Parathyroid adenoma (tissue), 2 donors: ENCODE data around the gene NWD2.

Experiments
- H2AFZ ChIP-seq: fragments of 300-600 bp; sonication (generic); one replicate; pipeline ENCODE4 v1.7.0; 2017; ENCODE audit warnings: antibody characterized with exemption, mild to moderate bottlenecking
- H3K27ac ChIP-seq: fragments of 300-600 bp; sonication (generic); one replicate; pipeline ENCODE4 v1.7.0; 2017
- H3K27me3 ChIP-seq: fragments of 300-600 bp; sonication (generic); one replicate; pipeline ENCODE4 v1.7.0; 2017; ENCODE audit warnings: low read length; ENCODE audit not compliant: control insufficient read depth, insufficient read depth
- H3K36me3 ChIP-seq: fragments of 300-600 bp; sonication (generic); one replicate; pipeline ENCODE4 v1.7.0; 2017; ENCODE audit warnings: low read length; ENCODE audit not compliant: control insufficient read depth, insufficient read depth
- H3K4me1 ChIP-seq: fragments of 300-600 bp; sonication (generic); one replicate; pipeline ENCODE4 v1.7.0; 2017; ENCODE audit warnings: control low read depth
- H3K4me2 ChIP-seq: fragments of 300-600 bp; sonication (generic); one replicate; pipeline ENCODE4 v1.7.0; 2017; ENCODE audit warnings: low read length
- H3K4me3 ChIP-seq: fragments of 300-600 bp; sonication (generic); one replicate; pipeline ENCODE4 v1.7.0; 2017; ENCODE audit warnings: low read depth, low read length
- H3K79me2 ChIP-seq: fragments of 300-600 bp; sonication (generic); one replicate; pipeline ENCODE4 v1.7.0; 2017; ENCODE audit warnings: control low read depth
- H3K9ac ChIP-seq: fragments of 300-600 bp; sonication (generic); one replicate; pipeline ENCODE4 v1.7.0; 2017; ENCODE audit warnings: mild to moderate bottlenecking
- H3K9me3 ChIP-seq: fragments of 300-600 bp; sonication (generic); one replicate; pipeline ENCODE4 v1.7.0; 2017; ENCODE audit warnings: low read length; ENCODE audit not compliant: control insufficient read depth
- CTCF ChIP-seq: fragments of 300-600 bp; sonication (generic); IDR thresholded peaks from one replicate; pipeline ENCODE4 v1.7.0; 2017; ENCODE audit warnings: antibody characterized with exemption, mild to moderate bottlenecking
- donor health status: primary hyperparathyroidism.

NWD2 gene

GRCh38 chr4:37320513-37321235 lies 76.1 kb downstream of the NWD2 start:
- Histone ChIP-seq H3K4me1 (no peaks in the 10 kb centered on the region), H3K9me3 (peaks cover 5% of the 10 kb centered on the region), H3K79me2 (no peaks in the 10 kb centered on the region), H2AFZ (no peak overlapping the region), H3K4me3 (no peak overlapping the region), H3K27me3 (no peaks in the 10 kb centered on the region), H3K36me3 (no peaks in the 10 kb centered on the region), H3K9ac (no peak overlapping the region), H3K27ac (no peak overlapping the region), H3K4me2 (no peak overlapping the region)
- no peak for TF ChIP-seq CTCF

- Histone ChIP-seq H3K4me2 (no peak overlapping the region), H3K27me3 (no peaks in the 10 kb centered on the region), H3K9ac (no peak overlapping the region), H3K4me3 (no peak overlapping the region), H3K9me3 (no peaks in the 10 kb centered on the region), H2AFZ (no peak overlapping the region), H3K27ac (no peak overlapping the region), H3K79me2 (no peaks in the 10 kb centered on the region), H3K4me1 (no peaks in the 10 kb centered on the region), H3K36me3 (no peaks in the 10 kb centered on the region)
- no peak for TF ChIP-seq CTCF
Observed at GRCh38 chr4:37322122-37322521, 77.6 kb downstream of the NWD2 start.

- Histone ChIP-seq H3K9me3 (no peaks in the 10 kb centered on the region), H3K27ac (no peak overlapping the region), H3K9ac (no peak overlapping the region), H3K4me1 (no peaks in the 10 kb centered on the region), H3K79me2 (no peaks in the 10 kb centered on the region), H3K4me2 (no peak overlapping the region), H3K36me3 (no peaks in the 10 kb centered on the region), H2AFZ (no peak overlapping the region), H3K4me3 (no peak overlapping the region), H3K27me3 (no peaks in the 10 kb centered on the region)
- no peak for TF ChIP-seq CTCF
Observed at GRCh38 chr4:37324546-37324945, 80.0 kb downstream of the NWD2 start.

GRCh38 chr4:37326852-37327251 lies 82.3 kb downstream of the NWD2 start:
- no peak overlapping the region for H3K4me3 ChIP-seq
- no peaks in the 10 kb centered on the region for H3K9me3 ChIP-seq
- H3K27ac ChIP-seq, result no peak overlapping the region
- H3K36me3 ChIP-seq, result no peaks in the 10 kb centered on the region
- H3K27me3 ChIP-seq, result no peaks in the 10 kb centered on the region
- no peaks in the 10 kb centered on the region for H3K79me2 ChIP-seq
- TF ChIP-seq CTCF, result no peak
- no peak overlapping the region for H3K9ac ChIP-seq
- H2AFZ ChIP-seq, result no peak overlapping the region
- no peak overlapping the region for H3K4me2 ChIP-seq
- no peaks in the 10 kb centered on the region for H3K4me1 ChIP-seq

GRCh38 chr4:37338972-37339371 lies 94.4 kb downstream of the NWD2 start:
- no peaks in the 10 kb centered on the region for H3K4me1 ChIP-seq
- no peak overlapping the region for H3K9ac ChIP-seq
- H2AFZ ChIP-seq, result no peak overlapping the region
- no peak for TF ChIP-seq CTCF
- no peaks in the 10 kb centered on the region for H3K36me3 ChIP-seq
- no peaks in the 10 kb centered on the region for H3K9me3 ChIP-seq
- no peaks in the 10 kb centered on the region for H3K79me2 ChIP-seq
- no peak overlapping the region for H3K4me2 ChIP-seq
- no peak overlapping the region for H3K4me3 ChIP-seq
- no peak overlapping the region for H3K27ac ChIP-seq
- no peaks in the 10 kb centered on the region for H3K27me3 ChIP-seq
